Progenitor cell of endocrine pancreas (in vitro differentiated cells): ENCODE measurements around the gene SNRNP35. TPM values are rescaled to one million over a fixed set of nuclear protein-coding genes. Genes with fewer than 3 reads are reported as not detected.
A peak's percentile ranks its signal among the peaks of the same experiment; 100 is the strongest.

ENCODE experiments used
- DNase-seq: peaks from one replicate; pipeline ENCODE4 v3.0.0; 2021; ENCODE audit warnings: low spot score; ENCODE audit not compliant: unreplicated experiment
- H3K27ac Mint-ChIP-seq: 2 replicates; pipeline ENCODE4 v1.8.0; 2021; ENCODE audit warnings: mild to moderate bottlenecking, moderate library complexity, mixed read lengths
- H3K27me3 Mint-ChIP-seq: 2 replicates; pipeline ENCODE4 v1.8.0; 2021; ENCODE audit warnings: mixed read lengths
- H3K36me3 Mint-ChIP-seq: 2 replicates; pipeline ENCODE4 v1.8.0; 2022; ENCODE audit warnings: mixed read lengths; ENCODE audit not compliant: insufficient read depth
- H3K4me1 Mint-ChIP-seq: 2 replicates; pipeline ENCODE4 v1.8.0; 2021; ENCODE audit warnings: low read depth, mixed read lengths
- H3K4me3 Mint-ChIP-seq: 2 replicates; pipeline ENCODE4 v1.8.0; 2021; ENCODE audit warnings: low read depth, mild to moderate bottlenecking, moderate library complexity, mixed read lengths
- H3K9me3 Mint-ChIP-seq: 2 replicates; pipeline ENCODE4 v1.8.0; 2021; ENCODE audit warnings: low read depth, mixed read lengths
- total RNA-seq: library from RNA; stranded (reverse); gene quantifications from 2 replicates; pipeline ENCODE4 v1.2.1, GENCODE V29; 2021
- TF ChIP-seq, protein P1 (sequence below): fragments of 200-600 bp; sonication (generic); IDR thresholded peaks from one replicate; pipeline ENCODE4 v1.5.0; 2021; ENCODE audit warnings: antibody characterized with exemption, mild to moderate bottlenecking; ENCODE audit not compliant: unreplicated experiment

The SNRNP35 gene
- total RNA-seq, 1 donor from 2014 or later, result 29.2 TPM

DNA sequence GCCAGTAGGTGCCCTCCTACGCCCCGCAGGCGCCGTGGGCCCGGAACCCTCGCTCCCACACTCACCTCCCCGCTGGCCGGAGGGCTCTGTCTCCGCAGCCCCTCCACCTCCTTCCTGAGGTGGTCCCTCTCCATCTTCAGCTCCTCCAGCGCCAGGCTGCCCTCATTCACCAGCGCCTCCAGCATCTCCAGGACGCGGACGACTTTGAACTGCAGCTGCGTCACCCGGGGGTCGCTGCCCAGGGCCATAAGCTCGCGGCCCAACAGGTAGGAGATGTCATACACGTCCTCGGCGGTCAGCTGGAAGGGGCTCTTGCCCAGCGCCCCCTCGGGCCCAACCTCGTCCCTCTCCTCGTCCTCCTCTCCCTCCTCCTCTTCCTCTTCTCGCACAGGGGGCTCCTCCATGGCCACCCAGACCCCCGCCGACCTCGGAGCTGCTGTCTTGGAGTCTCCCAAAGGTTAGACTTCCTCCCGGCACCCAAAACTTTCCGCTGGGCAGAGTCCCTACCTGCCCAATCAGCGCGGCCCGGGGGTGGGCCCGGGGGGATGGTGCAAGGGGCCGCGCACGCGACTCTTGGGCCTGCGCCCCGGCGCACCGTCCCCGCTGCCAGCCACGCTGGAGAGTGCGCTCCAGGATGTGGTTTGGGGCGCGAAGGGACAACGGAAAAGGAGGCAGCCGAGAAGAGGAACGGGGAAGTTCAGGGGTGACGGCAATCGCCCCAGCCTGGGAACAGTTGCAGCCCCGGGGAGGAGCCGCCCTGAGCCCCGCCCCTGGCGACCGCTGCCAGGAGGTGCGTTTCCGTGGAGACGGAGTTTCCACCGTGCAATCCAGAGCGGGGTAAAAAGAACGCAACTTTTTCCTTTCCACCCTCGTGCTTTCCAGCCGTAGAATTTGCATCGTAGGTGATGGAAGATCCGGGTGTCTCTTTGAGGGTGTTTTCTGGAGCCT lies 21.6 kb upstream of the SNRNP35 start, which contains the start of gene RILPL2:
RILPL2 (minus strand) TSS at position 668 of the 948 bp plus-strand sequence; CDS start at position 404, 264 bp downstream.
- Mint-ChIP-seq H3K36me3 (no peaks in the 10 kb centered on the region), H3K27ac (peak within 1 kb of the TSS; percentile 56), H3K4me1 (peaks cover 3% of the 10 kb centered on the region), H3K27me3 (peaks cover 7% of the 10 kb centered on the region), H3K4me3 (peak within 1 kb of the TSS; percentile 90), H3K9me3 (no peaks in the 10 kb centered on the region)
- DNase-seq, result peak; percentile 68
- TF ChIP-seq, protein P1, sequence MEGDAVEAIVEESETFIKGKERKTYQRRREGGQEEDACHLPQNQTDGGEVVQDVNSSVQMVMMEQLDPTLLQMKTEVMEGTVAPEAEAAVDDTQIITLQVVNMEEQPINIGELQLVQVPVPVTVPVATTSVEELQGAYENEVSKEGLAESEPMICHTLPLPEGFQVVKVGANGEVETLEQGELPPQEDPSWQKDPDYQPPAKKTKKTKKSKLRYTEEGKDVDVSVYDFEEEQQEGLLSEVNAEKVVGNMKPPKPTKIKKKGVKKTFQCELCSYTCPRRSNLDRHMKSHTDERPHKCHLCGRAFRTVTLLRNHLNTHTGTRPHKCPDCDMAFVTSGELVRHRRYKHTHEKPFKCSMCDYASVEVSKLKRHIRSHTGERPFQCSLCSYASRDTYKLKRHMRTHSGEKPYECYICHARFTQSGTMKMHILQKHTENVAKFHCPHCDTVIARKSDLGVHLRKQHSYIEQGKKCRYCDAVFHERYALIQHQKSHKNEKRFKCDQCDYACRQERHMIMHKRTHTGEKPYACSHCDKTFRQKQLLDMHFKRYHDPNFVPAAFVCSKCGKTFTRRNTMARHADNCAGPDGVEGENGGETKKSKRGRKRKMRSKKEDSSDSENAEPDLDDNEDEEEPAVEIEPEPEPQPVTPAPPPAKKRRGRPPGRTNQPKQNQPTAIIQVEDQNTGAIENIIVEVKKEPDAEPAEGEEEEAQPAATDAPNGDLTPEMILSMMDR, result no peak

DNA sequence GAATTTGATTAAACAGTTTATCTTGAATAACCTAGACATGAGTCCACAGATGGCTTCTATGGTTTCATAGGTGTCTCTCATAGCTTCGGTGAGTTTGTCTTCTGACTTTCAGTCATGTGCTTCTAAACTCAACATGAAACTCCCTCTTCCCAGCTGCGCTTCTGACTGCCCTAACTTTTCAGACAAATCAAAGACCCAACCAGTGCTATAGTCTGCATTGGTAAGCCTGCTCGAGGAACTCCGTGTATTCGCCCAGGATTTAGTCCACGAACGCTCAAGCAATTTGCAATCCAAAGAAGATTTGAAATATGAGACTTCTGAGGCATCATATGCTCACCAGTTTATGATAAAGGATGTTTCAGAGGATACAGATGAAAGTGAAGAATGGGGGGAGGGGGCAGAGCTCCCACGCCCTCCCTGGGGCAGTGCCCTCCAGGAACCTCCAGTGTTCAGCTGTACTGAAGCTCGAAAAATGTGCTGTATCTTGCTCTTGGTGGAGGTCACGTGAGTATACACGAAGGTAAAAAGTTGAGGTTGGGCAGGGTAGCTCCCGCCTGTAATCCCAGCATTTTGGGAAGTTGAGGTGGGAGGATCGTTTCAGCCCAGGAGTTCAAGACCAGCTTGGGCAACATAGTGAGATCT lies 16.3 kb upstream of the SNRNP35 start:
- Mint-ChIP-seq H3K27ac (no peak overlapping the region), H3K4me3 (no peak overlapping the region), H3K4me1 (peaks cover 12% of the 10 kb centered on the region), H3K9me3 (no peaks in the 10 kb centered on the region), H3K27me3 (peaks cover 7% of the 10 kb centered on the region), H3K36me3 (no peaks in the 10 kb centered on the region)
- TF ChIP-seq, protein P1, result no peak
- DNase-seq, result no peak

DNA sequence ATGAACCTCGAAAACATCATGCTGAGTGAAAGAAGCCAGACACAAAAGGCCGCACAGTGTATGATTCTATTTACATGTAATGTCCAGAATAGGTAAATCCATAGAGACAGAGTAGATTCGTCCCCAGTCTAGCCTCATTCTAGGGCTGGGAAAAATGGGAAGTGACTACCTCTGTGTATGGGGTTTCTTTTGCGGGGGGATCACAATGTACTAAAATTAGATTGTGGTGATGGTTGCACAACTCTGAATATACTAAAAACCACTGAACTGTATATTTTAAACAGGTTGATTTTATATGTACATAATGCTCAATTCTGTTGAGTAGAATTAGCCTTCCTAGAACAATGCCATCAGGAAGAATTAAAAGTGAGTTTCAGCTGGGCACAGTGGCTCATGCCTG lies 15.2 kb upstream of the SNRNP35 start:
- Mint-ChIP-seq H3K4me3 (no peak overlapping the region), H3K27me3 (peaks cover 3% of the 10 kb centered on the region), H3K4me1 (peaks cover 12% of the 10 kb centered on the region), H3K27ac (no peak overlapping the region), H3K9me3 (no peaks in the 10 kb centered on the region), H3K36me3 (no peaks in the 10 kb centered on the region)
- no peak for DNase-seq
- TF ChIP-seq, protein P1, result no peak

DNA sequence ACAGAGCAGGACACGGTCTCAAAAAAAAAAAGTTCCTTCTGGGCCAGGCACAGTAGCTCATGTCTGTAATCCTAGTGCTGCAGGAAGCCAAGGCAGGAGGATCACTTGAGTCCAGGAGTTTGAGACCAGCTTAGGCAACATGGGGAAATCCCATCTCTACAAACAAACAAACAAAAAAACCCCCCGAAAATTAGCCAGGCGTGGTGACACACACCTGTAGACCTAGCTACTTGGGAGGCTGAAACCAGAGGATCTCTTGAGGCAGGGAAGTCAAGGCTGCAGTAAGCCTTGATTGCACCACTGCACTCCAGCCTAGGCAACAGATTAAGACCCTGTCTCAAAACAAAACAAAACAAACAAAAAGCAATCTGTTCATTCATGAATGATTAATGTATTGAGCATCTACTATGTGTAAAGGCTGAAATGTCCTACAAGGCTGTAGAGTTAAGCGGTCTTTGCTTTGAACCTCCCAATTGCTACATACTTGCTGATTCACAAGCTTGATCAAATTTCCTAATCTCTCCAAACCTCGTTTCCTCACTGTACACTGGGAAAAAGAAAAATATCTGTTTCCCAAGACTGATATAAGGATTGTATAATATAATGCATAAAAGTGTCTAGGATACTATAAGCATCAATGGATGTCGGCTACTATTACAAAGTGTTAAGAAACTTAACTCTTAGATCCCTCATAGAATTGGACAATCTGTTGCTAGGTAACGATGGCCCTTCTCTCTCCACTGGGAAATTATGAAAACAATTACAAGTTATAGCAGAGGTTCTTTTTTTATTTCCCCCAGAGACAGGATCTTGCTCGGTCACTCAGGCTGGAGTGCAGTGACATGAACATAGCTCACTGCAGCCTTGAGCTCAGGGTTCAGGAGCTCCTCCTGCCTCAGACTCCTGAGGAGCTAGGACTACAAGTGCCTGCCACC lies 13.6 kb upstream of the SNRNP35 start:
- no peaks in the 10 kb centered on the region for H3K36me3 Mint-ChIP-seq
- no peak overlapping the region for H3K27ac Mint-ChIP-seq
- no peaks in the 10 kb centered on the region for H3K9me3 Mint-ChIP-seq
- peaks cover 12% of the 10 kb centered on the region for H3K4me1 Mint-ChIP-seq
- no peak overlapping the region for H3K4me3 Mint-ChIP-seq
- TF ChIP-seq, protein P1, result no peak
- no peak for DNase-seq
- no peaks in the 10 kb centered on the region for H3K27me3 Mint-ChIP-seq
